Inflammatory macrophage treated with lipopolysaccharide for 4 hours (primary cell): ENCODE measurements around the gene GDAP1L1.
"Not testable (repeated sequence)": the region's sequence is repeated elsewhere in the genome, so short reads cannot be mapped to it uniquely, and the experiment has no call there.

Experiments
- DNase-seq: peaks from one replicate; pipeline ENCODE4 v3.0.0-alpha.2; 2020

The GDAP1L1 gene

GRCh38 chr20:44258226-44258890 is 11.2 kb downstream of the GDAP1L1 start:
- DNase-seq, result no peak

GRCh38 chr20:44264287-44264686 is 17.2 kb downstream of the GDAP1L1 start:
- no peak for DNase-seq

GRCh38 chr20:44268802-44269201 is 21.7 kb downstream of the GDAP1L1 start:
- DNase-seq, result no peak

DNA sequence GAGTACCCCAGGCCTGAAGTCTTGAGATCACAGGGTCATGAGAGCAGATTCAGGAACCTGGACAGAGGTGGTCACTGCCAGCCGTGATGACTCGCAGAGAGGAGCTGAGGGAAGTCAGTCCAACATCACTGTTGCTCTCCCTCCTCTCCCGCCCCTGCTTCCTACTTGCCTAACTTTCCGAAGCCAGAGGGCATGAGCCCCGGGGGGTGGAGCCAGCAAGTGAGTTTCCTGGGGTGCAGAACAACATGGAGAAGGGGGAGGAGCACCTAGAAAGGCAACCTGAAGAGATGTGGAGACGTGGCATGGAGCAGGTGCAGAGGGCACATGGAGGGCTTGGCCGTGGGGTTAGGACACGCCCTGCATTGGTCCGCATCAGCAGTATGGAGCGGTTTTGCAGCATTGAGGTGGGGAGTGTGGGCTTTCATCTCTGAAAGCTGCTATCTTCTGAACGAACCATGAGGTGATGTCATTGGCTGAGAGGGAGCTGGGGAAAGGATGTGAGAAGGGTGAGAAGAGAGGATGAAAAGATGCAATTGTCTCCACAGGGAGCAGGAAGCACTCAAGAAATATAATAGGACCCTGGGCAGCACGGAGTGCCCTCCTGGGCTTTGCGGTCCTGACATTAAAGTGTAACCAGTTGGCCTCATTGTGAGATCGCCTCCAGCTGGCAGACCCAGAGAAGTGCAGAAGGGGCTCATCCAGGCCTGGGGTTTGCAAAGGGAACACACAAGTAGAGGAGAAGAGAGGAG is 25.0 kb downstream of the GDAP1L1 start:
- DNase-seq, result no peak

DNA sequence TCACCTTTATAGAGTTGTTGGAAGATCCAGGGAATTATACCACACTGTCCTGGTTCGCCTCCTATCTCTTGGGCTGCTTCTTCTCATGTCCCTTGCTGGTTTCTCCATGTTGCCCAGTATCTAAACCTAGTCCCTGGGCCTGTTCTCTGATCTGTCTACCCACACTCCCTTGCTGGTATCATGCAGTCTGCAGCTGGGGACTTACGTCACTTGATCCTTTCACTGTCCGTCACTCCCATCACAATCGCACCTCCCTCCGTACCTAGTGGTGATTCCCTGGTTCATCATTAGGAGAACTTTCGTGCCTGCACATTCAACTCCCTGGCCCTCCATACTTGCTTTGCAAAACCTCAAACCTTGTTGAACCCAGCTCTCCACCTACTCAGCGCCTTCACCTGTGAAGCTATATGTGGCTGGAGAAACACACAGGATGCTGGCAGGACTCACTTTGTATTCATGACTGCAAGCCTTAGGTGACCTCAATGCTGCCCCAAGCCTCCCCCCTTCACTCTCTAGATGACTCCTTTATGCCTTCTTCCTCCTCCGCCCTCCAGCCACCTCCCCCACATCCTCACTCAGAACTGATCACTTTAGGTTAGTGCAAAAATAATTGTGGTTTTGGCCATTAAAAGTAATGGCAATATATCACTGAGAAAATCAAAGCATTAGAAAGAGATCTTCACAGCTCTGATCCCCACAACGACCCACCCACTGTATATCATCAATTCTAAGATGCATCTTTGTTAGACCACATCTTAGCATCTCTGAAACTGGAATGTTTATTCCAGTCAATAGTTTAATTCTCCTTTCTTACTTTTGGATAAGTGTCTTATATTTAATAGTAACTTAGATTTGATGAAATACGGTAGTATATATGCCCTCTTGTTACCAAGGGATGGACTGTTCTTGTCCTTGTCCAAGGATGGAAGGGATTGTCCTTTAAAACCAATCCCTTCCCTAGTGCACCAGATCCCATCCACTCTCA is 26.4 kb downstream of the GDAP1L1 start:
- DNase-seq, result no peak

DNA sequence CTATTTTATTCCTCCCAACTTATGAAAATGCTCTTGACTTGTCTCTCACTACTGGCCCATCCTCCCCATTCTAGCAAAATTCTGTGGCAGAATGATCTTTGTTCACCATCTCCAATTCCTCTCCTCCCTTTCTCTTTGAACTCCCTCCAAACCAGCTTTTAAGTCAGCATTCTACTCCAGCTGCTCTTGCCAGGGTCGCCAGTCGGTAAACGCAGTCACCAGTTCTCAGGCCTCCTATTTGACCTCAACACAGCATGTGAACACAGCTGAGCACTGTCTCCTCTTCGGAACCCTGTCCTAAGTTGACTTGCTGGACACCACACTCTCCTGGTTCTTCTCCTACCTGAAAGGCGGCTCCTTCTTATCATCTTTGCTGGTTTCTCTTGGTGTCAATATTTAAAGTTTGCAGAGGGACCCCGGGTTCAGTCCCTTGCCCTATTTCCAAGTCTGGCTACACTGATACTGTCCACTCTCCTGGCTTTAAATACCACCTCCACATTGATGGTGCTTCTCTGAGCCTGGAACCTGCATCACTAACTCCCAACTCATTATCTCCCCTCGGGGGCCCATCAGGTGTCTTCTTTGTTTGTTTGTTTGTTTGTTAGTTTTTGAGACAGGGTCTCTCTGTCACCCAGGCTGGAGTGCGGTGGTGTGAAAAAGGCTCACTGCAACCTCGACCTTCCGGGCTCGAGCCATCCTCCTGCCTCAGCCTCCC is 27.4 kb downstream of the GDAP1L1 start:
- no peak for DNase-seq

- DNase-seq, result no peak
Measured at GRCh38 chr20:44279228-44279627, 32.1 kb downstream of the GDAP1L1 start.

DNA sequence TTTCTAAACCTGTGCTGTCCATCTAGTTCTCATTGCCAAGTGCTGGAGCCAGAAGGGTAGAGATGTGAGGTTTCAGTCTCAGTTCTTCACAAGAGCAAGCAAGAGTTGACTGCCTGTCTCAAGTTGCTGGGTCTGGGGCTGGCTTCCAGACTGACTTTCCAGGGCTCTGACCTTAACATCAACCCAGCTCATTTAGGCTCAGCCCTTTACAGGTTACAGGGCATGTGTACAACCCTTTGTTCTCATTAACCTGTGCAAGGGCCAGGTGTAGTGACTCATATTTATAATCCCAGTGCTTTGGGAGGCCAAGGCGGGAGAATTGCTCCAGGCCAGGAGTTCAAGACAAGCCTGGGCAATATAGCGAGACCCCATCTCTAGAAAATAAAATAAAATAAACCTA is 33.3 kb downstream of the GDAP1L1 start:
- DNase-seq, result no peak

GRCh38 chr20:44282192-44282591 is 35.1 kb downstream of the GDAP1L1 start:
- DNase-seq, result no peak

DNA sequence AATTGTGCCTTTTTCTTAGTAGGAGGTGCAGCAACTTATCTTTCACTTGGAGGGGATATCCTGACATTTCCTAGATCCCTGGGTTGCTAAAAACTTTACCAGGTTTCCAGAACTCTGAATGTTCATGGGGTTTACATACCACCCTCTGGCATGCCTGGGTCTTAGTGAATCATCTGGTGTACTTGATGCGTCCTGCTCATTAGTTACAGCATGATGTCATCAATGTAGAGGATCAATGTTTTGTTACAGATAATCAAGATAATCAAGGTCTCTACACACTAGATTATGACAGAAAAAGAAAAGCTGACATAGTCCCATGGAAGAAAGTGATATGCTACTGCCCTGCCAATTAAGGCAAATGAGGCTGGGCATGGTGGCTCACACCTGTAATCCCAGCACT is 36.9 kb downstream of the GDAP1L1 start:
- DNase-seq, result no peak

- DNase-seq, result no peak
Measured at GRCh38 chr20:44287272-44288097, 40.4 kb downstream of the GDAP1L1 start.

DNA sequence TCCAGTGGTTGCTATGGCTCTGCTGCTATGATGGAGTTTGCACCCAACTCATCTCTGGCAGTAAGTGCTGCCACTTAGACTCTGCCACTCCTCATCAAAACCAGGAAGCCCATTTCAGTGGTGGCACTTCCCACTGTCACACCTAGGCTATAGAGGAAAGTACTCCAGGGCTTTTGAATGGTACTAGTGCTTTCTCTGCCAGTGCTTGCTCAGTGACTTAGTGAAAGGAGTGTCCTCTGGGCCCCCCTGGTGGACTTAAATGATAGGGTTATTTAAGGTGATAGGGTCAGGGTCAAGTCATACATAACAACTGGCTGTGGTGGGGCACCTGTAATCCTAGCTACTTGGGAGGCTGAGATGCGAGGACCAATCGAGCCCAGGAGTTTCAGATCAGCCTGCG is 41.1 kb downstream of the GDAP1L1 start:
- no peak for DNase-seq

- DNase-seq, result no peak
Measured at GRCh38 chr20:44291754-44292153, 44.6 kb downstream of the GDAP1L1 start.

DNA sequence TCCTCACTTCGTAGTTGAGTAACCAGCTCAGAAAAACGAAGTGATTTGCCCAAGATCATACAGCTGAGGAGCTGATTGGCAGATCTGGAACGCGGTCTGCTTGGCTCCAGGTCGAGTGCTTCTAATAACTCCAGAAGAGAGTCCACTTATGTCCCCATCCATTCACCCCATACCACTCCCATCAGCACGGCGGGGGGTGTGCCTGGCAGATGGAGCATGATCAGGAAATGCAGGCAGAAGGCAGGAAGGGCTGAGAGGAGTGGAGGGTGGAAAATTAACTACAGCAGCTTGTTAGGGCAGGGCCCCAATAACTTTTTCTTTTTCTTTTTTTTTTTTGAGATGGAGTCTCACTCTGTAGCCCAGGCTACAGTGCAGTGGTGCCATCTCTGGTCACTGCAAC is 48.9 kb downstream of the GDAP1L1 start:
- DNase-seq, result no peak

GRCh38 chr20:44297721-44298120 is 50.6 kb downstream of the GDAP1L1 start:
- DNase-seq, result no peak

GRCh38 chr20:44299011-44299535 is 52.0 kb downstream of the GDAP1L1 start:
- not testable (repeated sequence) for DNase-seq

DNA sequence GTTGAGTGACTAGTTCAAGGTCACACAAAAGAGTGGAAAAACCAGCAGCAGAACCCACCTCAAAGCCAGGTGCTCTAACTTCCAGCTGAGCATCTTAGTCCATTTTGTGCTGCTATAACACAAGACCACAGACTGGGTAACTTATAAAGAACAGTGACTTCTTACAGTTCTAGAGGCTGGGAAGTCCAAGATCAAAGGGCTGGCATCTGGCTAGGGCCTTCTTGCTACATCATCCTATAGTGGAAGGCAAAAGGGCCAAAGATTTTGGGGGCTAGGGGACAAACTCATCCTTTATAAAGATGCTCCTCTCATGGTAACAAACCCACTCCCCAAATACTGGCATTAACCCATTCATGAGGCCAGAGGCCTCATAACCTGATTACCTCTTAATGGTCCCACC is 54.2 kb downstream of the GDAP1L1 start:
- DNase-seq, result no peak

DNA sequence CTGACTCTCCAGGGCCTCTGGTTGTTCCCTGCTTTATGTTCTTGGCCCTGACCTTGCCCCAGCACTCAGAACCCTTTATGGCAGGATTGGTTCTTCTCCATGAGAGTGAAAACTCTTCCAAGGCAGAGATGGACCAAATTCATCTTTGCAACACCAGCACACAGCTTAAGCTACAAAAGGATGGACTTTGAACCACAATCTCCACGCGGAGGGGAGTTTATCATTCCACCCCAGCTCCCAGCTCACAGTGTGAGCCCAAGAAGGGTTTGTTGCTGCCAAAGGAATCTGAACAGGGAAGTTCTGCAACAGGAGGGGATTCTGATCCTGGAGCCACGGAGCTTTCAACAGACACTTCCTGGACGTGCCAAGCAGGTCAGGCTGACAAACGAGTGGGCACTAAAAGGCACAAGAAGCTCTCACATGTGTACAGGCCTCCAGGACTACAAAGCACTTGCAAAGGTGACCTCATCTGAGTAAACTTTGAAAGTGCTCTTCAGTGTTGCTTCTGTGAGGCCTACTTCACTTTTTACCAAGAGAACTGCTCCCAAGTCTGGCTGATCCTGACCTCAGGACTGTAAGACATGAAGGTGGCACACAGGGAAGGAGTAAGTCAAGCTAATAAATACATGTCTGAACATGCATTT is 55.0 kb downstream of the GDAP1L1 start:
- no peak for DNase-seq

GRCh38 chr20:44302736-44303135 is 55.6 kb downstream of the GDAP1L1 start:
- no peak for DNase-seq

DNA sequence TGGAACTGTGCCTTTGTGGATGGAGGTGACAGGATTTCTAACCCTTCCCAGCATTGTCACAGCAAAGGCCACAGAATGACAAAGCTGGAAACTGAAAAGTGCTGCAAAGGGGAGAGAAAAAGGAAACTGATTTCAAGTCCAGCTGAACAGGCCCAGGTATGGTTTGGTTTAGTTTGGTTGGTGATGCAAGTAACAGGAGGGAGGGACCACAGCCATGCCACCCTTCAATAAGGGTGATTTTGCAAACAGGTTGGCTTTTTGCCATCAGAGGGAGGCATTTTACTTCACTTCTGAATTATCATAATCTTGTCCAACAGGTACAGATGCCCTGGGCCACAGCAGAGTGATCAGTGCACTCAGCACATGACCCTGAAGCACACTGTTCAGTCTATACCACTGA is 57.3 kb downstream of the GDAP1L1 start:
- DNase-seq, result no peak

DNA sequence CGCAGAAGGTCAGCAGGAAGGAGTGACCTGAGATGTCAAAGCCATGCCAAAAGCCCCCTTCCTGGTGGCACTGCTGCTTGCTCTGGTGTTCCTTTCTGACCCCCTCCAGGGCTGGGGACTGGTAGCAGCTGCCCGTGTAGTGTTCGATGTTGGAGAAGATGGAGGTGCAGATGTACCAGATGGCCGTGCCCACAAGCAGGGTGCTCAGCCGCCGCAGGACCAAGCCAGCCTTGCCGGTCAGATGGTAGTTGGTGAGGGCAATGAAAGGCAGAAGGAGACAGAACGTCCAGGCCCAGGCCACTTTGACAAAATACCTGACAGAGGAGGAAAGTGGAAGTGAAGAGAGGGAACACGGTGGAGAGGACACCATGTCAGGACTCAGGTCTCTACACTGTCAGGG is 59.8 kb downstream of the GDAP1L1 start:
- DNase-seq, result no peak
